BLaER1 treated with 17β-estradiol and CSF1 and Interleukin-3, amounts not matched to agents 10 nM and 100 nM (cell line): Measurements from ENCODE around the gene NDUFV2.

ENCODE experiments used
- H3K27ac ChIP-seq, 11 experiments: shearing (Covaris generic); formaldehyde crosslinking; 2 replicates each; pipeline ENCODE4 v1.8.1; 2022
- H3K27me3 ChIP-seq, 11 experiments: shearing (Covaris generic); formaldehyde crosslinking; 2 replicates each; pipeline ENCODE4 v1.8.1; 2022
- H3K36me3 ChIP-seq, 11 experiments: shearing (Covaris generic); formaldehyde crosslinking; 2 replicates each; pipeline ENCODE4 v1.8.1; 2022
- H3K4me1 ChIP-seq, 10 experiments: shearing (Covaris generic); formaldehyde crosslinking; 2 replicates each; pipeline ENCODE4 v1.8.1; 2022
- H3K4me2 ChIP-seq, 11 experiments: shearing (Covaris generic); formaldehyde crosslinking; 2 replicates each; pipeline ENCODE4 v1.8.1; 2022
- H3K4me3 ChIP-seq, 10 experiments: shearing (Covaris generic); formaldehyde crosslinking; 2 replicates each; pipeline ENCODE4 v1.8.1; 2022
- H3K9ac ChIP-seq, 11 experiments: shearing (Covaris generic); formaldehyde crosslinking; 2 replicates each; pipeline ENCODE4 v1.8.1; 2022
- H3K9me3 ChIP-seq, 11 experiments: shearing (Covaris generic); formaldehyde crosslinking; replicated peaks in 1 of 11; 2 replicates each; pipeline ENCODE4 v1.8.1; 2022
- H4K20me1 ChIP-seq, 11 experiments: shearing (Covaris generic); formaldehyde crosslinking; 2 replicates each; pipeline ENCODE4 v1.8.1; 2022
- Cebpa-rat ChIP-seq, 11 experiments: shearing (Covaris generic); IDR thresholded peaks; 2 replicates each; pipeline ENCODE4 v1.8.1; 2022

Gene NDUFV2

DNA sequence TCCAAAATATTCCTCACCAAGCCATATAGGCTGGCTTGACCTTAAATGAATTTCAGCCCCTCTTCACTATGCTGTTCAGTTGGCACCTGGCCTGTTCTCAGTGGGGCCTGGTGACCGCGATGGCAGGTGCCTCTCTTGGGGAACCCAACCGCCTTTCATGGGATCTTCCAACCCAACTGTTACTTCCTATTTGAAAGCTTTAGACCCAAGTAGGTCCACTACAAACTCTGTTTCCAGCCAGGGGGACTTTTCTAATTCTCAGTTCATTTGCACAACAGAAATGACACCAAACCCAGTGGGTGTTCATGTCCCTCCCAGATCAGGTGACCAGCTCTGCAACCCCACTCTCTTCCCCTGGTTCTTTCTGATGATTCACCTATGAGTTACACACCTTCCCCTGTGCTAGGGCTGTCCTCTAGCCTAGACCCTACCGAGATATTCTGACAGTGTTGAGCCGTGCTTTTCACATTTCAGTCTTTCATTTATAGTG lies 35.6 kb upstream of the NDUFV2 start:
- Histone ChIP-seq H3K27me3 (no peaks in the 10 kb centered on the region), H4K20me1 (no peaks in the 10 kb centered on the region), H3K4me2 (peak overlapping the region; percentile 18 to 79 (median 55); a peak in 21 of 22 replicates), H3K27ac (no peak overlapping the region), H3K4me1 (peaks cover 60 to 83% (median 70%) of the 10 kb centered on the region in 10 experiments), H3K4me3 (no peak overlapping the region), H3K36me3 (no peaks in the 10 kb centered on the region), H3K9me3 (no peaks in the 10 kb centered on the region), H3K9ac (no peak overlapping the region)
- TF ChIP-seq Cebpa-rat (IDR thresholded peaks at IDR 0.05) = no peak

DNA sequence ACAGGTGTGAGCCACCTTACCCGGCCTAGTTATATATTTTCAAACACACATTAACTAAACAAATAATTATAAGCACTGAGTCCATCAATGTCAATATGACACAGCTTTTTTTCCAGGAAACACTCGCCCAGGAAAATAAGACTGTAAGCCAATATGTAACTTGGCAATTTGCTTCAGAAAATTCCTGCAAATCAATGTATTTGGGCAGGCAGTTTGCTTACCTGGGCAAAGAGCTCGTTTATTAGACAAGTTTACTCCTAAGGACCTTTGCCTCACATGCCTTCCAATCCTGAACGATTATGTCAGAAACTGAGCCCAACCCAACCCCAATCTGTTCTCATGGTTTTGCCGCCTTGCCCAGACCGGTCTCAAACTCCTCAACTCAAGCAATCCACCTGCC lies 34.7 kb upstream of the NDUFV2 start:
- no peaks in the 10 kb centered on the region for H4K20me1 ChIP-seq
- H3K9ac ChIP-seq = no peak overlapping the region; a peak in 1 of 22 replicates
- no peaks in the 10 kb centered on the region for H3K9me3 ChIP-seq
- H3K27me3 ChIP-seq = no peaks in the 10 kb centered on the region
- no peak for TF ChIP-seq Cebpa-rat (IDR thresholded peaks at IDR 0.05)
- no peaks in the 10 kb centered on the region for H3K36me3 ChIP-seq
- peak overlapping the region in 4 of 11 experiments; percentile 11 to 87 (median 80); a peak in 5 of 22 replicates for H3K27ac ChIP-seq
- peak overlapping the region; percentile 77 to 95 (median 88); a peak in 20 of 22 replicates for H3K4me2 ChIP-seq
- H3K4me1 ChIP-seq = peaks cover 54 to 73% (median 61%) of the 10 kb centered on the region in 10 experiments
- no peak overlapping the region for H3K4me3 ChIP-seq

GRCh38 chr18:9068346-9068745 lies 34.2 kb upstream of the NDUFV2 start:
- H4K20me1 ChIP-seq = no peaks in the 10 kb centered on the region
- H3K4me2 ChIP-seq = peak overlapping the region; percentile 77 to 95 (median 88)
- H3K4me1 ChIP-seq = peaks cover 56 to 73% (median 62%) of the 10 kb centered on the region in 10 experiments
- H3K27me3 ChIP-seq = no peaks in the 10 kb centered on the region
- no peaks in the 10 kb centered on the region for H3K36me3 ChIP-seq
- peak overlapping the region in 3 of 11 experiments; percentile 47 to 78 (median 75); a peak in 4 of 22 replicates for H3K9ac ChIP-seq
- no peak overlapping the region for H3K4me3 ChIP-seq
- H3K27ac ChIP-seq = peak overlapping the region in 9 of 11 experiments; percentile 74 to 87 (median 83); a peak in 19 of 22 replicates
- no peaks in the 10 kb centered on the region for H3K9me3 ChIP-seq
- no peak for TF ChIP-seq Cebpa-rat (IDR thresholded peaks at IDR 0.05)

GRCh38 chr18:9069601-9070000 lies 32.9 kb upstream of the NDUFV2 start:
- H3K9me3 ChIP-seq = no peaks in the 10 kb centered on the region
- peak overlapping the region; percentile 47 to 78 (median 70); a peak in 21 of 22 replicates for H3K9ac ChIP-seq
- no peaks in the 10 kb centered on the region for H4K20me1 ChIP-seq
- peak overlapping the region; percentile 77 to 95 (median 88) for H3K4me2 ChIP-seq
- H3K27ac ChIP-seq = peak overlapping the region; percentile 67 to 87 (median 79); a peak in 21 of 22 replicates
- peak overlapping the region in 9 of 10 experiments; percentile 1 to 41 (median 21); a peak in 10 of 20 replicates for H3K4me3 ChIP-seq
- peak in 2 of 11 experiments; percentile 11 to 12; a peak in 2 of 22 replicates for TF ChIP-seq Cebpa-rat (IDR thresholded peaks at IDR 0.05)
- peaks cover 62 to 76% (median 71%) of the 10 kb centered on the region in 10 experiments for H3K4me1 ChIP-seq
- H3K27me3 ChIP-seq = no peaks in the 10 kb centered on the region
- H3K36me3 ChIP-seq = no peaks in the 10 kb centered on the region

GRCh38 chr18:9070212-9070611 lies 32.3 kb upstream of the NDUFV2 start:
- Histone ChIP-seq H3K9ac (peak overlapping the region in 10 of 11 experiments; percentile 13 to 78 (median 70); a peak in 17 of 22 replicates), H3K4me2 (peak overlapping the region; percentile 77 to 95 (median 88); a peak in 21 of 22 replicates), H3K4me3 (no peak overlapping the region), H3K36me3 (no peaks in the 10 kb centered on the region), H3K27ac (peak overlapping the region in 10 of 11 experiments; percentile 71 to 87 (median 81); a peak in 21 of 22 replicates), H3K9me3 (no peaks in the 10 kb centered on the region), H4K20me1 (no peaks in the 10 kb centered on the region), H3K4me1 (peaks cover 61 to 75% (median 67%) of the 10 kb centered on the region in 10 experiments), H3K27me3 (no peaks in the 10 kb centered on the region)
- no peak for TF ChIP-seq Cebpa-rat (IDR thresholded peaks at IDR 0.05)

DNA sequence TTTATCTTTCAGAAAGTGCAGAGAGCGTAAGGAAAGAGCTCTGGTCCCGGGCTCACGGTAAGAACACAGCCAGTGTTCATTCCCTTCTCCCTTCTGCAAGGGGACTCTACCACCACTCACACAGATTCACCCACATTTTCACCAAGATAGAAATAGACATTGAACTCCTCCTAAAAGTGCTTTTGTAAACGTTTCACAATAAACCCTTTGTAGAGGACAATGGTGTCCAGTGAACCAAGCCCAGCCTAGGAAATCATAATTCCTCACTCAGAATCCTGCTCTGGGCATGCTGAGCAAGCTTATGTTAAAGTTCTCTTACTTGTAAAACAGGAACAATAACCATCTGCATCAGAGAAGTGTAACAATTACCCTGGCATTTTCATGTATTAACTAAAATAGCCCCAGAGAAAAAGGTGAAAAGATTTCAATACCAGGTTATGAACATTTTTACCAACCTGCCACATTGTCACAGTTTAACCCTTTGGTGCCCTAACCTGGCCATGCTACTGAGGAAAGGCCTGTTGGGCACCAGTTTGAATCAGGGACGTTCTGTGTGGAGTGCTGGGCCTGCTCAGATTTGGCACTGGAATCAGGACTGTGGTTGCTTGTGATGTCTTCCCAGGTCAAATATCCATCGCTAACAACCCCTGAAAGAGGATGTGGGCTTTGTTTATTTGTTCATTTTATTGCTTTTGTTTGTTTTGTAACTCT lies 22.5 kb upstream of the NDUFV2 start:
- no peaks in the 10 kb centered on the region for H3K36me3 ChIP-seq
- peak overlapping the region in 3 of 11 experiments; percentile 55 to 62 (median 59); a peak in 5 of 22 replicates for H3K27ac ChIP-seq
- no peaks in the 10 kb centered on the region for H3K9me3 ChIP-seq
- H3K4me2 ChIP-seq = peak overlapping the region in 3 of 11 experiments; percentile 78 to 91 (median 82); a peak in 6 of 22 replicates
- no peaks in the 10 kb centered on the region for H4K20me1 ChIP-seq
- peaks cover 0 to 96% (median 0%) of the 10 kb centered on the region in 10 experiments; a peak in 8 of 20 replicates for H3K4me1 ChIP-seq
- H3K9ac ChIP-seq = peak overlapping the region in 3 of 11 experiments; percentile 22 to 48 (median 46); a peak in 4 of 22 replicates
- no peaks in the 10 kb centered on the region for H3K27me3 ChIP-seq
- no peak overlapping the region for H3K4me3 ChIP-seq
- TF ChIP-seq Cebpa-rat (IDR thresholded peaks at IDR 0.05) = no peak

DNA sequence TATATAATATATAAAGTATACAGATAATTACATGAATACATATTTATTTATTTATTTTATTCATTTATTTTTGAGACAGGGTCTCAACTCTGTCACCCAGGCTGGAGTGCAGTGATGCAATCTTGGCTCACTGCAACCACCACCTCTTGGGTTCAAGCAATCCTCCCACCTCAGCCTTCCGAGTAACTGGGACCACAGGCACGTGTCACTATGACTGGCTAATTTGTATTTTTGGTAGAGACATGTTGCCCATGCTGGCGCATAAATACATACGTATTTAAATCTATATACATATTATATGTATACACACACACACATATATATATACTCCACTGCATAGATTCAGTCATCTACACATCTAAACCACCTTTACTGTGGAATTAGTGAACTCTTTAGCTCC lies 20.6 kb upstream of the NDUFV2 start:
- H3K36me3 ChIP-seq = no peaks in the 10 kb centered on the region
- H3K9me3 ChIP-seq = 0 out of 22 replicates have a peak, but pooled peaks cover 0 to 4% (median 0%) of the 10 kb centered on the region in 11 experiments
- peaks cover 0 to 94% (median 0%) of the 10 kb centered on the region in 10 experiments; a peak in 8 of 20 replicates for H3K4me1 ChIP-seq
- peak overlapping the region in 1 of 11 experiments; percentile 5; a peak in 1 of 22 replicates for H3K9ac ChIP-seq
- no peak for TF ChIP-seq Cebpa-rat (IDR thresholded peaks at IDR 0.05)
- H3K4me3 ChIP-seq = no peak overlapping the region
- H3K4me2 ChIP-seq = peak overlapping the region in 3 of 11 experiments; percentile 78 to 91 (median 82); a peak in 6 of 22 replicates
- peak overlapping the region in 2 of 11 experiments; percentile 24 to 84; a peak in 3 of 22 replicates for H3K27ac ChIP-seq
- no peaks in the 10 kb centered on the region for H3K27me3 ChIP-seq
- no peaks in the 10 kb centered on the region for H4K20me1 ChIP-seq

- H4K20me1 ChIP-seq = no peaks in the 10 kb centered on the region
- H3K27ac ChIP-seq = peak overlapping the region in 4 of 11 experiments; percentile 40 to 86 (median 84); a peak in 7 of 22 replicates
- no peak for TF ChIP-seq Cebpa-rat (IDR thresholded peaks at IDR 0.05)
- no peaks in the 10 kb centered on the region for H3K36me3 ChIP-seq
- H3K4me2 ChIP-seq = peak overlapping the region in 4 of 11 experiments; percentile 10 to 91 (median 80); a peak in 7 of 22 replicates
- peak overlapping the region in 1 of 10 experiments; percentile 3; a peak in 1 of 20 replicates for H3K4me3 ChIP-seq
- H3K9me3 ChIP-seq = 0 out of 22 replicates have a peak, but pooled peaks cover 0 to 4% (median 0%) of the 10 kb centered on the region in 11 experiments
- no peaks in the 10 kb centered on the region for H3K27me3 ChIP-seq
- H3K9ac ChIP-seq = peak overlapping the region in 3 of 11 experiments; percentile 71 to 78 (median 72); a peak in 6 of 22 replicates
- H3K4me1 ChIP-seq = peaks cover 0 to 88% (median 0%) of the 10 kb centered on the region in 10 experiments; a peak in 8 of 20 replicates
These were observed 19.6 kb upstream of the NDUFV2 start for GRCh38 chr18:9082711-9083510.
